ENCODE results near the gene FAF1. TPM values are rescaled to one million over a fixed set of nuclear protein-coding genes. Genes with fewer than 3 reads are reported as not detected.

Gene FAF1
- total RNA-seq, 2 experiments from 2014 or later = 42.3 to 114 TPM

- TF ChIP-seq CTCF (conservative IDR thresholded peaks at IDR 0.05; ENCODE audit: low read length) (no peak), EZH2phosphoT487 (IDR thresholded peaks at IDR 0.05; ENCODE audit: borderline replicate concordance, low read depth, low read length) (no peak)
- Histone ChIP-seq H3K4me3 (ENCODE audit: low read depth, low read length, poor library complexity, severe bottlenecking) (no peak overlapping the region), H2AFZ (ENCODE audit: low read length) (no peak overlapping the region), H3K4me1 (ENCODE audit: insufficient read depth, low read length, poor library complexity, severe bottlenecking) (no peaks in the 10 kb centered on the region), H3K79me2 (ENCODE audit: insufficient read depth, low read depth, low read length) (no peaks in the 10 kb centered on the region), H3K4me2 (ENCODE audit: low read length) (no peak overlapping the region), H3K36me3 (ENCODE audit: insufficient read depth, low read length) (no peaks in the 10 kb centered on the region), H3K9me3 (ENCODE audit: low read length) (no peaks in the 10 kb centered on the region), H3K9me2 (ENCODE audit: insufficient read depth, low read length) (no peaks in the 10 kb centered on the region), H3K27ac (ENCODE audit: low read depth, low read length, poor library complexity, severe bottlenecking) (no peak overlapping the region), H4K20me1 (ENCODE audit: insufficient read depth, low read length) (no peaks in the 10 kb centered on the region)
- ChIA-PET POLR2A (no interaction called here), CTCF (ENCODE audit: unreplicated experiment) (no interaction called here)
- no peak for DNase-seq (ENCODE audit: low spot score)
- intact Hi-C loops (cut with micrococcal nuclease; ENCODE audit: unreplicated experiment) = no loop called here
- no TSS peak for BruUV-seq (replicated peaks)
These were observed 534.5 kb downstream of the FAF1 start for GRCh38 chr1:50425376-50426107.

GRCh38 chr1:50424884-50425375, 535.1 kb downstream of the FAF1 start:
- intact Hi-C loops (cut with micrococcal nuclease; ENCODE audit: unreplicated experiment) = no loop called here
- H4K20me1 ChIP-seq (ENCODE audit: insufficient read depth, low read length) = no peaks in the 10 kb centered on the region
- no TSS peak for BruUV-seq (replicated peaks)
- DNase-seq (ENCODE audit: low spot score) = no peak
- H2AFZ ChIP-seq (ENCODE audit: low read length) = no peak overlapping the region
- ChIA-PET POLR2A (no interaction called here), CTCF (ENCODE audit: unreplicated experiment) (no interaction called here)
- H3K9me3 ChIP-seq (ENCODE audit: low read length) = no peaks in the 10 kb centered on the region
- no peaks in the 10 kb centered on the region for H3K4me1 ChIP-seq (ENCODE audit: insufficient read depth, low read length, poor library complexity, severe bottlenecking)
- H3K27ac ChIP-seq (ENCODE audit: low read depth, low read length, poor library complexity, severe bottlenecking) = no peak overlapping the region
- H3K4me2 ChIP-seq (ENCODE audit: low read length) = no peak overlapping the region
- TF ChIP-seq CTCF (conservative IDR thresholded peaks at IDR 0.05; ENCODE audit: low read length) (no peak), EZH2phosphoT487 (IDR thresholded peaks at IDR 0.05; ENCODE audit: borderline replicate concordance, low read depth, low read length) (no peak)
- H3K9me2 ChIP-seq (ENCODE audit: insufficient read depth, low read length) = no peaks in the 10 kb centered on the region
- no peak overlapping the region for H3K4me3 ChIP-seq (ENCODE audit: low read depth, low read length, poor library complexity, severe bottlenecking)
- H3K79me2 ChIP-seq (ENCODE audit: insufficient read depth, low read depth, low read length) = no peaks in the 10 kb centered on the region
- no peaks in the 10 kb centered on the region for H3K36me3 ChIP-seq (ENCODE audit: insufficient read depth, low read length)

All from OCI-LY7 (cell line).